GM12872 (cell line): ENCODE results near the gene ALOX12.

Experiments used
- TF ChIP-seq, protein P1 (sequence below): IDR thresholded peaks from 3 replicates; pipeline ENCODE4 v1.5.1; 2011; ENCODE audit warnings: low read depth, mild to moderate bottlenecking, low read length, moderate library complexity; ENCODE audit not compliant: insufficient read depth

The ALOX12 gene

GRCh38 chr17:7019839-7020519 is 24.1 kb downstream of the ALOX12 start:
- TF ChIP-seq, protein P1, sequence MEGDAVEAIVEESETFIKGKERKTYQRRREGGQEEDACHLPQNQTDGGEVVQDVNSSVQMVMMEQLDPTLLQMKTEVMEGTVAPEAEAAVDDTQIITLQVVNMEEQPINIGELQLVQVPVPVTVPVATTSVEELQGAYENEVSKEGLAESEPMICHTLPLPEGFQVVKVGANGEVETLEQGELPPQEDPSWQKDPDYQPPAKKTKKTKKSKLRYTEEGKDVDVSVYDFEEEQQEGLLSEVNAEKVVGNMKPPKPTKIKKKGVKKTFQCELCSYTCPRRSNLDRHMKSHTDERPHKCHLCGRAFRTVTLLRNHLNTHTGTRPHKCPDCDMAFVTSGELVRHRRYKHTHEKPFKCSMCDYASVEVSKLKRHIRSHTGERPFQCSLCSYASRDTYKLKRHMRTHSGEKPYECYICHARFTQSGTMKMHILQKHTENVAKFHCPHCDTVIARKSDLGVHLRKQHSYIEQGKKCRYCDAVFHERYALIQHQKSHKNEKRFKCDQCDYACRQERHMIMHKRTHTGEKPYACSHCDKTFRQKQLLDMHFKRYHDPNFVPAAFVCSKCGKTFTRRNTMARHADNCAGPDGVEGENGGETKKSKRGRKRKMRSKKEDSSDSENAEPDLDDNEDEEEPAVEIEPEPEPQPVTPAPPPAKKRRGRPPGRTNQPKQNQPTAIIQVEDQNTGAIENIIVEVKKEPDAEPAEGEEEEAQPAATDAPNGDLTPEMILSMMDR: no peak

DNA sequence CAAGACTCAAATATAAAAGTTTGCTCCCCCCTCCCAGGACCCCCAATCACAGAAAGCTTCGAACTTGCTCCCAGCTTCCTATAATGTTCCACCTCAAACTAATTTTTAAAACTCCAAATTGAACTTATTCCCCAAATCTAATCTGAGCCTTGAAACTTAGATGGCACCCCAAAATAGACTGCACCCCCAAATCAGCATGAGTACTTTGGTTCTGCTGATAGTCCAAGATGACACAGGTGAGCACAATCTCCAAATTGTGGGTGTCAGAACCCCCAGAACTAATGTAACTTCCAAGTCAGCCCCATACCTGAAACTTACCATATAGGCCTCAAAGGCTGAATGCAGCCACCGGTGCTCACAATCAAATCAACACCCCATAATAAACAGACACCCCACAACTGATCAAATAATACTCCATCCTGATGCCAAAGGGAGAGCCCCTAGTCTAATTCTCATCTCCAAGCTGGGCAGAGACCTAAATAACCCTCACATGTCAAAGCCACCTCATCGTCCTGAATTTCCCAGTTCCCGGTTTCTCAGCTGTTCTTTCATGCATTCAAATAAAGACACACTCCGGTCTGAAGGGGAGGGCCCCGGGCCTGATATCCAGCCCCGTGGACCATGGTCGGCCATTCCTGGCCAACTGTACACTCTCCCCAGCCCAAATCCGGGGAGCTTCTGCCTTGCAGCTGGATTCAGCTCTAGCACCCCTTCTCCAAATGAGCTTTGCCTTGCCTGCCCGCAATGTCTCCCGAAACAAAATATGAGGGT is 25.2 kb downstream of the ALOX12 start:
- TF ChIP-seq, protein P1: no peak

GRCh38 chr17:7021993-7022778 is 26.3 kb downstream of the ALOX12 start:
- TF ChIP-seq, protein P1: peak; percentile 93

DNA sequence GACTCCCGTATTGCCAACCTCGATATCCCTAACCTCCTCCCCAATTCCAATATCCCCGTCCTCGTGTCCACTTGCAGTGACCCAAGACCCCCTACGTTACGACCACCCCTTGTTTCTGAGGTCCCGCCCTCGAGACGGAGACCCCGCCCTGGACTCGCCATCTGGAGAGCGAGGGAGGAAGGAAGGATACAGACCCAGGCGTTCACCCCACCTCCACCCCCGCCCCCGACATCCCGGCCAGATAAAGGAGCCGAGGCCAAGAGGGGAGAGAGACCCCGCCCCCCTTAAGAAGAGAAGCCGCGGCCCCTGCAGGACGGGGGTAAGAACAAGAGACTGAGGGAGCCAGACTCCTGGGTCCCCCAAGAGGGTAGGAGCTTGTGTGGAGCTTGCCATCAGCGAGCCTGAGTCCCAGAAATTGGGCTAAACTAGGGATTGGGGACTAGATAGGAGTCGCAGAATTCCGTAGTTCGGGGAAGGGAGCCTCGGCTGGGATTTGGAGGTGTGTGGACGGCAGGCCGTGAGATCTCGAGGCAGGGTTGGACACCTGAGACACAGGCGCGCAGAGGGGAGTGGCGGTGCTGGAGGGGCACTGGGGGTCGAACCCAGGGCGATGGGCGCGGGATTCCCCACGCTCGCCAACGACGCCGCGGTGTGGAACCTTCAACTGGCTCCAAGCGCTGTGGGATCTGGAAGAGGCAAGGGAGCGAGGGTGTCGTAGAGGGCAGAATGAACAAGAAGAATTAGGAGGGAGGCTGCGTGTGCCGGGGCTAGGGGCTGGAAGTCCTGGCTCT is 27.1 kb downstream of the ALOX12 start, which contains the start of gene BCL6B:
BCL6B (plus strand) TSS at position 270 of the 791 bp plus-strand sequence. CDS start 622 bp downstream, outside the sequence.
- TF ChIP-seq, protein P1: no peak

- TF ChIP-seq, protein P1: 0 out of 3 replicates have a peak, but pooled peaks have one; percentile 6
These were observed 27.9 kb downstream of the ALOX12 start for GRCh38 chr17:7023576-7024401.

DNA sequence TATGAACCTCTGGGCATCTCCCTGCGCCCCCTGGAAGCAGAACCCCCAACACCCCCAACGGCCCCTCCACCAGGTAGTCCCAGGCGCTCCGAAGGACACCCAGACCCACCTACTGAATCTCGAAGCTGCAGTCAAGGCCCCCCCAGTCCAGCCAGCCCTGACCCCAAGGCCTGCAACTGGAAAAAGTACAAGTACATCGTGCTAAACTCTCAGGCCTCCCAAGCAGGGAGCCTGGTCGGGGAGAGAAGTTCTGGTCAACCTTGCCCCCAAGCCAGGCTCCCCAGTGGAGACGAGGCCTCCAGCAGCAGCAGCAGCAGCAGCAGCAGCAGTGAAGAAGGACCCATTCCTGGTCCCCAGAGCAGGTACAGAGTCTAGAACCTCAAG is 28.5 kb downstream of the ALOX12 start:
- TF ChIP-seq, protein P1: no peak
